Measurements from ENCODE around the gene HOXA11.

HOXA11 gene

GRCh38 chr7:27205325-27206280 lies 20.6 kb upstream of the HOXA11 start:
- no peak for DNase-seq (ENCODE audit: low read depth)

GRCh38 chr7:27204851-27205322 lies 19.9 kb upstream of the HOXA11 start:
- no peak for DNase-seq (ENCODE audit: low read depth)

- no peak for DNase-seq (ENCODE audit: low read depth)
Observed at GRCh38 chr7:27203964-27204594, 19.0 kb upstream of the HOXA11 start.

- DNase-seq (ENCODE audit: low read depth) = no peak
Observed at GRCh38 chr7:27203365-27203953, 18.4 kb upstream of the HOXA11 start.

- DNase-seq (ENCODE audit: low read depth) = no peak
Observed at GRCh38 chr7:27202862-27203134, 17.8 kb upstream of the HOXA11 start.

- no peak for DNase-seq (ENCODE audit: low read depth)
Observed at GRCh38 chr7:27202018-27202861, 17.2 kb upstream of the HOXA11 start.

GRCh38 chr7:27201580-27202017 lies 16.6 kb upstream of the HOXA11 start:
- no peak for DNase-seq (ENCODE audit: low read depth)

- DNase-seq (ENCODE audit: low read depth) = no peak
Observed at GRCh38 chr7:27200761-27201579, 15.9 kb upstream of the HOXA11 start.

GRCh38 chr7:27199849-27200760 lies 15.1 kb upstream of the HOXA11 start, which contains the start of gene HOXA13:
Gene HOXA13 (minus strand): TSS chr7:27200091. CDS start chr7:27200077, 14 bp downstream.
- DNase-seq (ENCODE audit: low read depth) = no peak

GRCh38 chr7:27198871-27199801 lies 14.1 kb upstream of the HOXA11 start:
- no peak for DNase-seq (ENCODE audit: low read depth)

GRCh38 chr7:27198138-27198841 lies 13.3 kb upstream of the HOXA11 start:
- no peak for DNase-seq (ENCODE audit: low read depth)

GRCh38 chr7:27197137-27198042 lies 12.4 kb upstream of the HOXA11 start:
- no peak for DNase-seq (ENCODE audit: low read depth)

GRCh38 chr7:27196287-27196767 lies 11.3 kb upstream of the HOXA11 start:
- no peak for DNase-seq (ENCODE audit: low read depth)

GRCh38 chr7:27194686-27195379 lies 9.8 kb upstream of the HOXA11 start:
- no peak for DNase-seq (ENCODE audit: low read depth)

- DNase-seq (ENCODE audit: low read depth) = no peak
Observed at GRCh38 chr7:27194002-27194352, 8.9 kb upstream of the HOXA11 start.

- no peak for DNase-seq (ENCODE audit: low read depth)
Observed at GRCh38 chr7:27193335-27194001, 8.4 kb upstream of the HOXA11 start.
